ENCODE measurements around the gene MED6. TPM values are rescaled to one million over a fixed set of nuclear protein-coding genes. Genes with fewer than 3 reads are reported as not detected.

Gene MED6
- total RNA-seq, 2 experiments from 2014 or later = 39.7 to 47.1 TPM

DNA sequence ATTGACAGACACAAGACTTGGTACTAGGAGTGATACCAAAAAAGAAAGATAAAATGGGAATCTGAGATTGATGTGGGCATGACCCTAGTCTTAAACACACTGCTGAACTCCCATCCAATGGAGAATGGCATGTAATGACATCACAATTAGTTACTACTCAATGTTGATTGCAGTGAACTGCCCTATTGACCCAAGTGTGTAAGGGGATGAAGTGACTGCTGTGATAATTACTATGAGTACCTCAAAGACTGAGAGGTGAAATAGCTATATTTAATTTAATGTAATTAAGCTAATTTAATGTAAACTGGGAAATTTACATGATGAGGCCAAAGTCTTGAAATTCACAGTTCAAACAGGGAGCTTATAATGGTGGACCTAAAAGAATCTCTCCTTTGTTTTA lies 65.6 kb downstream of the MED6 start, which contains the start of gene ADAM20:
Gene ADAM20, minus strand, starts transcription at position 101 of the 400 bp plus-strand sequence. CDS start 10,247 bp downstream, outside the sequence.
- DNase-seq = no peak
- Mint-ChIP-seq H3K4me3 (no peak within 1 kb of the TSS), H3K27ac (no peak within 1 kb of the TSS), H3K9me3 (peaks cover 6% of the 10 kb centered on the region), H3K4me1 (ENCODE audit: low read depth) (peaks cover 7% of the 10 kb centered on the region), H3K36me3 (peaks cover 18% of the 10 kb centered on the region), H3K27me3 (no peaks in the 10 kb centered on the region)
- intact Hi-C loops (cut with micrococcal nuclease) = no loop called here
- POLR2A ChIA-PET = no interaction called here
- CTCF ChIA-PET = no interaction called here

Other genes starting within 250 kb of the MED6 start
- gene COX16, start 241.0 kb downstream of the MED6 start, total RNA-seq = 10 to 100 TPM; 54.6 to 56.5 TPM
- 1 to 10 TPM; 5.7 to 5.8 TPM for gene SYNJ2BP, start 183.6 kb downstream of the MED6 start, total RNA-seq
- under 1 TPM; 0.14 to 0.15 TPM for gene ADAM21, start 148.5 kb downstream of the MED6 start, total RNA-seq
- gene ADAM20, start 65.7 kb downstream of the MED6 start, total RNA-seq = under 1 TPM; 0.36 to 0.38 TPM
- 1 to 10 TPM; 8.6 to 9.5 TPM for gene TTC9, start 41.3 kb upstream of the MED6 start, total RNA-seq
- 1 to 10 TPM; 5.9 to 6.3 TPM for gene MAP3K9, start 208.9 kb upstream of the MED6 start, total RNA-seq

All from activated CD4-positive, alpha-beta memory T cell treated with anti-CD3 and anti-CD28 coated beads for 36 hours (primary cell).